Activated T-cell treated with anti-CD3 and anti-CD28 coated beads for 24 hours (primary cell): ENCODE data around the gene GPC5.
"Not testable (repeated sequence)": the region's sequence is repeated elsewhere in the genome, so short reads cannot be mapped to it uniquely, and the experiment has no call there.

Experiments
- DNase-seq: peaks from one replicate; pipeline ENCODE4 v3.0.0-alpha.2; 2020; ENCODE audit warnings: low read depth

Gene GPC5

GRCh38 chr13:92752705-92753104 lies 1354.3 kb downstream of the GPC5 start:
- DNase-seq, result not testable (repeated sequence)

GRCh38 chr13:92761710-92762109 lies 1363.3 kb downstream of the GPC5 start:
- DNase-seq, result no peak

GRCh38 chr13:92767468-92767867 lies 1369.0 kb downstream of the GPC5 start:
- DNase-seq, result no peak

- DNase-seq, result no peak
Measured at GRCh38 chr13:92768602-92769001, 1370.2 kb downstream of the GPC5 start.

GRCh38 chr13:92769046-92769445 lies 1370.6 kb downstream of the GPC5 start:
- DNase-seq, result no peak

GRCh38 chr13:92775658-92776057 lies 1377.2 kb downstream of the GPC5 start:
- no peak for DNase-seq

- no peak for DNase-seq
Measured at GRCh38 chr13:92781965-92782690, 1383.7 kb downstream of the GPC5 start.

GRCh38 chr13:92802776-92803175 lies 1404.4 kb downstream of the GPC5 start:
- no peak for DNase-seq

- no peak for DNase-seq
Measured at GRCh38 chr13:92804346-92804745, 1405.9 kb downstream of the GPC5 start.

- no peak for DNase-seq
Measured at GRCh38 chr13:92804926-92805325, 1406.5 kb downstream of the GPC5 start.

GRCh38 chr13:92805766-92806165 lies 1407.3 kb downstream of the GPC5 start:
- no peak for DNase-seq

- no peak for DNase-seq
Measured at GRCh38 chr13:92806215-92806614, 1407.8 kb downstream of the GPC5 start.

GRCh38 chr13:92807353-92807752 lies 1408.9 kb downstream of the GPC5 start:
- no peak for DNase-seq

GRCh38 chr13:92807966-92808365 lies 1409.5 kb downstream of the GPC5 start:
- DNase-seq, result no peak

GRCh38 chr13:92821324-92821723 lies 1422.9 kb downstream of the GPC5 start:
- DNase-seq, result no peak

GRCh38 chr13:92823059-92823458 lies 1424.6 kb downstream of the GPC5 start:
- no peak for DNase-seq

GRCh38 chr13:92825938-92826596 lies 1427.6 kb downstream of the GPC5 start:
- no peak for DNase-seq

GRCh38 chr13:92827503-92827902 lies 1429.1 kb downstream of the GPC5 start:
- no peak for DNase-seq

- no peak for DNase-seq
Measured at GRCh38 chr13:92829930-92830329, 1431.5 kb downstream of the GPC5 start.

GRCh38 chr13:92830821-92831220 lies 1432.4 kb downstream of the GPC5 start:
- no peak for DNase-seq

GRCh38 chr13:92833071-92833470 lies 1434.7 kb downstream of the GPC5 start:
- no peak for DNase-seq

GRCh38 chr13:92836171-92836570 lies 1437.8 kb downstream of the GPC5 start:
- no peak for DNase-seq

GRCh38 chr13:92838786-92839185 lies 1440.4 kb downstream of the GPC5 start:
- DNase-seq, result no peak

- DNase-seq, result no peak
Measured at GRCh38 chr13:92842145-92842544, 1443.7 kb downstream of the GPC5 start.
